Measurements from ENCODE around the gene HIVEP3. TPM values are rescaled to one million over a fixed set of nuclear protein-coding genes. Genes with fewer than 3 reads are reported as not detected.

Gene HIVEP3
- total and polyA plus RNA-seq, 8 donors, result 1.8 to 65.3 (median 3.8) TPM

DNA sequence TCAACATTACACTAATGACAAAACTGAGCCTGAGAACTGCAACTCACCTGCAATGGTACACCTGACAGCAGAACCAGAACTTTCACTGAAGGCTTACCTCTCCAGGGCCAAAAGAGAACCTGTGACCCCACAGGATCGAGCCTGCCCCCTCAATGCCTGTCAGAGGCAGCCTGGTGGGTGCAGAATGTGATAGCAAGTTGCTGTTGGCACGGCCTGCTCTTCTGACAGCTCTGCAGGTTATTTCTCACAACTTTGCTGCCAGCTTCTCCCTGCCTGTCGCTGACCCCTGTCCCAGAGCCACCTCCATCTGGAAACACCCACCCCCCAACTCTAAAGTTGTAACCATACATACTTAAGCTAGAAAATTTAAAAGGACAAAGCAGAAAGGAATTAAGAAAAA lies 35.2 kb downstream of the HIVEP3 start:
- intact Hi-C loops (cut with DNase I; ENCODE audit: low total_unique reads), result no loop called here
- peaks cover 0 to 27% (median 19%) of the 10 kb centered on the region in 4 donors for H3K4me1 ChIP-seq
- H3K4me3 ChIP-seq, result no peak overlapping the region
- peak overlapping the region in 1 of 5 donors; percentile 66 for H3K27ac ChIP-seq
- H3K9me3 ChIP-seq, result no peaks in the 10 kb centered on the region
- TF ChIP-seq POLR2AphosphoS5 (IDR thresholded peaks at IDR 0.05) (no peak), POLR2A (IDR thresholded peaks at IDR 0.05) (no peak), EP300 (IDR thresholded peaks at IDR 0.05) (no peak)
- TF ChIP-seq, protein P1, sequence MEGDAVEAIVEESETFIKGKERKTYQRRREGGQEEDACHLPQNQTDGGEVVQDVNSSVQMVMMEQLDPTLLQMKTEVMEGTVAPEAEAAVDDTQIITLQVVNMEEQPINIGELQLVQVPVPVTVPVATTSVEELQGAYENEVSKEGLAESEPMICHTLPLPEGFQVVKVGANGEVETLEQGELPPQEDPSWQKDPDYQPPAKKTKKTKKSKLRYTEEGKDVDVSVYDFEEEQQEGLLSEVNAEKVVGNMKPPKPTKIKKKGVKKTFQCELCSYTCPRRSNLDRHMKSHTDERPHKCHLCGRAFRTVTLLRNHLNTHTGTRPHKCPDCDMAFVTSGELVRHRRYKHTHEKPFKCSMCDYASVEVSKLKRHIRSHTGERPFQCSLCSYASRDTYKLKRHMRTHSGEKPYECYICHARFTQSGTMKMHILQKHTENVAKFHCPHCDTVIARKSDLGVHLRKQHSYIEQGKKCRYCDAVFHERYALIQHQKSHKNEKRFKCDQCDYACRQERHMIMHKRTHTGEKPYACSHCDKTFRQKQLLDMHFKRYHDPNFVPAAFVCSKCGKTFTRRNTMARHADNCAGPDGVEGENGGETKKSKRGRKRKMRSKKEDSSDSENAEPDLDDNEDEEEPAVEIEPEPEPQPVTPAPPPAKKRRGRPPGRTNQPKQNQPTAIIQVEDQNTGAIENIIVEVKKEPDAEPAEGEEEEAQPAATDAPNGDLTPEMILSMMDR (IDR thresholded peaks at IDR 0.05), result no peak
- H3K36me3 ChIP-seq, result no peaks in the 10 kb centered on the region
- DNase-seq, result no peak
- no peaks in the 10 kb centered on the region for H3K27me3 ChIP-seq
- 54 to 75% (median 63%) methylated on average over 3 of the region's 3 CpGs for whole genome bisulfite sequencing, 5 donors

DNA sequence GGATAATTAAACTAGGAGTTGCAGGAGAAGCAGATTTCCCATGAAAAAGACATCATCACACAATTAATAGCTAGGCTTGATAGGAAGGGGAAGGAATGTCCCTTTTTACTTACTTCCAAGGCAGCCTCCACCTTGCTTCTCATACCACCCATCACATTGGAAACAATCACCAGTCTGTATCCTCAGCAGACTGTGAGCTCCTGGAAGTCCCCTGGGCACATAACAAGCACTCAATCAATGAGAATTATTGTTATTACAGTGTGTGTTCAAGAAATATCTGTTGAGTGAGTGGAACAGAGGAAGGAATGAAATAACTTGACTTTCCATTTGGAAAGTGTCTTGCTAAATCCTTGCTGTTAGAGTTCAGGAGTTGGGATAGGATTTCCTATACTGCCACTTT lies 36.2 kb downstream of the HIVEP3 start:
- H3K9me3 ChIP-seq, result no peaks in the 10 kb centered on the region
- intact Hi-C loops (cut with DNase I; ENCODE audit: low total_unique reads), result no loop called here
- H3K4me1 ChIP-seq, result peaks cover 0 to 27% (median 19%) of the 10 kb centered on the region in 4 donors
- H3K4me3 ChIP-seq, result no peak overlapping the region
- no peaks in the 10 kb centered on the region for H3K27me3 ChIP-seq
- peak overlapping the region; percentile 45 to 66 (median 63) for H3K27ac ChIP-seq
- no peaks in the 10 kb centered on the region for H3K36me3 ChIP-seq
- TF ChIP-seq POLR2A (IDR thresholded peaks at IDR 0.05) (no peak), EP300 (IDR thresholded peaks at IDR 0.05) (no peak), POLR2AphosphoS5 (IDR thresholded peaks at IDR 0.05) (no peak)
- TF ChIP-seq, protein P1 (IDR thresholded peaks at IDR 0.05), result no peak
- DNase-seq, result no peak

DNA sequence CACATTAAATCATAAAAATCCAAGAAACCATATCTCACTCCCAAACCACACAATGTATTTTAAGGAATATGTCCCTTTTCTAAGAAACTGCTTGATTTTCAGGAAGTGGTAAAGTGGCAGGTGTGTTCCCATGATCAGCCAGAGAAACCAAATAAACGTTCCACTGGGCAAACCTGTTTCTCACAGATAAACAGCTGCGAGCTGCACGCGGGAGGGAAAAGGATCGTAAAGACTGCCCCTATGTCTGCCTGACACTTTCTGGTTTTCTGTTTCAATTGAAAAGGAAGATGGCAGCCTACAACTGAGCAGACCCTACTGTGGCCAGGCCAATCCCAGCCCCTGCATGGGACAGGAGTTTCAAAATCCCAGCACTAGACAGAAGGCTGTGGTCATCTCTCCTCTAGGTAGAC lies 36.6 kb downstream of the HIVEP3 start:
- H3K4me3 ChIP-seq, result no peak overlapping the region
- intact Hi-C loops (cut with DNase I; ENCODE audit: low total_unique reads), result no loop called here
- peaks cover 0 to 29% (median 19%) of the 10 kb centered on the region in 4 donors for H3K4me1 ChIP-seq
- H3K9me3 ChIP-seq, result no peaks in the 10 kb centered on the region
- peak overlapping the region; percentile 45 to 66 (median 63) for H3K27ac ChIP-seq
- no peak for TF ChIP-seq POLR2A (IDR thresholded peaks at IDR 0.05)
- TF ChIP-seq POLR2AphosphoS5 (IDR thresholded peaks at IDR 0.05), result no peak
- TF ChIP-seq, protein P1 (IDR thresholded peaks at IDR 0.05), result no peak
- no peak for TF ChIP-seq EP300 (IDR thresholded peaks at IDR 0.05)
- peak; percentile 59 to 86 for DNase-seq
- no peaks in the 10 kb centered on the region for H3K27me3 ChIP-seq
- WGBS, 5 donors, result 24 to 54% (median 34%) methylated on average over 5 of the region's 5 CpGs
- H3K36me3 ChIP-seq, result no peaks in the 10 kb centered on the region

DNA sequence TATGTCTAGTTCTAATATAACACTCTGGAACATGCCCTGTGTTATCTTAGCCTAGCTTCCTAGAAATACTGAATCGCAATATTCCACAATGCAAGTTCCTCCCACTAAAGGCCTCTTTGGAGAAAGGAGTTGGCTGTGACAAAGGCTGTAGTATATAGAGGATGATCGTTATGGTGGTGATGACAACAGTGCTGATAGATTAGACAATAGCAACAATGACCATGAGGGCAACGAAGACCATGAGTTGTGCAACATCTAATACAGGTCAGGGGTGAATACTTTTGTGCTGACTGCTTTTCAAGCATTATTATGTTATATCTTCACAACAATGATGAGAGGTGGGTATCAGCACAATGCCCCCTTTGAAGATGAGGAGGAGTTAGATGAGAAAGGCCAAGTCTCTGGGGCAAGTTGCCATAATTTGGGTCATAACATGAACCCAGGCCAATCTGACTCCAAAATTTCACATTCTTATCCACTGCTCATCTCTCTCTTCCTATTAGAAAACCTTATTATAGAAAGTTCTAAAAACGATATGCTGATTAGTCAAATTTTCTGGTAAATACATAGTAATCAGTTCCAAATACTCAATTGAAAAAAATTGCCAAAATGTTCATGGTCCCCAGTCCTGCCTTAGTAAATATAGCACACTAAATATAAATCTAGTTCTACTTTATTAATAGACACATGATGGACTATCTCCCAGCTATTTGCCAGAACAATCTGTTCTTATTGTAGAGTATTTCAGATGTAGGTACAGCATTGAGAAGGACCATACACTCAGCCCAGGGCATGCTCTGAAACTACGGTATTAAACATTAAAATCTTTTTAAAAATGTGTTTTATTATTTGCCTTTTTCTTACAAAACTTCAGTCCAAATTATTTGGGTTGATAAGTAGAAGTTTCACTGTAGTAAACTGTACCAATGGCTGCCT lies 37.5 kb downstream of the HIVEP3 start:
- H3K27me3 ChIP-seq, result no peaks in the 10 kb centered on the region
- no peaks in the 10 kb centered on the region for H3K9me3 ChIP-seq
- H3K36me3 ChIP-seq, result no peaks in the 10 kb centered on the region
- no peak overlapping the region for H3K4me3 ChIP-seq
- 77 to 85% (median 79%) methylated on average over 5 of the region's 5 CpGs for WGBS, 5 donors
- intact Hi-C loops (cut with DNase I; ENCODE audit: low total_unique reads), result no loop called here
- TF ChIP-seq POLR2AphosphoS5 (IDR thresholded peaks at IDR 0.05) (no peak), POLR2A (IDR thresholded peaks at IDR 0.05) (no peak), EP300 (IDR thresholded peaks at IDR 0.05) (no peak)
- TF ChIP-seq, protein P1 (IDR thresholded peaks at IDR 0.05), result no peak
- peak overlapping the region in 4 of 5 donors; percentile 45 to 66 (median 56) for H3K27ac ChIP-seq
- H3K4me1 ChIP-seq, result peaks cover 0 to 34% (median 19%) of the 10 kb centered on the region in 4 donors
- DNase-seq, result no peak
